Activated CD4-positive, alpha-beta T cell treated with anti-CD3 and anti-CD28 coated beads for 36 hours (primary cell): Measurements from ENCODE around the gene GGCX. TPM values are rescaled to one million over a fixed set of nuclear protein-coding genes. Genes with fewer than 3 reads are reported as not detected.

Experiments
- ATAC-seq: fragments of 200-7000 bp; cut with Tn5 transposase; one replicate; pipeline ENCODE4 v1.10.0; 2021; ENCODE audit warnings: mild to moderate bottlenecking, moderate library complexity
- CTCF ChIA-PET: fragments of 350-600 bp; sonication (Branson Sonifier 250); formaldehyde crosslinking; loops from one replicate; lab custom pipeline; 2021; ENCODE audit warnings: antibody characterized with exemption; lab: Charles Lee
- POLR2A ChIA-PET: fragments of 350-600 bp; sonication (Branson Sonifier 250); formaldehyde crosslinking; loops from one replicate; lab custom pipeline; 2021; ENCODE audit warnings: antibody characterized with exemption, inconsistent platforms; lab: Charles Lee
- DNase-seq: peaks from one replicate; pipeline ENCODE4 v3.0.0-alpha.2; 2020
- H3K27ac Mint-ChIP-seq: one replicate; pipeline ENCODE4 v1.8.0; 2021; ENCODE audit warnings: mixed read lengths
- H3K27me3 Mint-ChIP-seq: one replicate; pipeline ENCODE4 v1.8.0; 2021; ENCODE audit warnings: mixed read lengths
- H3K36me3 Mint-ChIP-seq: one replicate; pipeline ENCODE4 v1.8.0; 2021; ENCODE audit warnings: low read depth, mixed read lengths
- H3K4me1 Mint-ChIP-seq: one replicate; pipeline ENCODE4 v1.8.0; 2021; ENCODE audit warnings: mixed read lengths
- H3K4me3 Mint-ChIP-seq: one replicate; pipeline ENCODE4 v1.8.0; 2021; ENCODE audit warnings: mild to moderate bottlenecking, moderate library complexity, mixed read lengths
- H3K9me3 Mint-ChIP-seq: one replicate; pipeline ENCODE4 v1.8.0; 2021; ENCODE audit warnings: low read depth, mixed read lengths
- intact Hi-C, 2 experiments: fragments of 100-400 bp; cut with DNase I in 1 of 2; cut with micrococcal nuclease in 1 of 2; formaldehyde crosslinking; loops; one replicate each; pipeline versions ENCODE4 v1.14.2 to v1.15.1; 2022 to 2024; cut with DNase I, micrococcal nuclease
- total RNA-seq, 2 experiments: library from RNA; stranded (reverse); gene quantifications; one replicate each; pipeline ENCODE4 v1.2.3, GENCODE V29; 2021

The GGCX gene
- total RNA-seq, 2 experiments from 2014 or later: 20.1 to 22.2 TPM

DNA sequence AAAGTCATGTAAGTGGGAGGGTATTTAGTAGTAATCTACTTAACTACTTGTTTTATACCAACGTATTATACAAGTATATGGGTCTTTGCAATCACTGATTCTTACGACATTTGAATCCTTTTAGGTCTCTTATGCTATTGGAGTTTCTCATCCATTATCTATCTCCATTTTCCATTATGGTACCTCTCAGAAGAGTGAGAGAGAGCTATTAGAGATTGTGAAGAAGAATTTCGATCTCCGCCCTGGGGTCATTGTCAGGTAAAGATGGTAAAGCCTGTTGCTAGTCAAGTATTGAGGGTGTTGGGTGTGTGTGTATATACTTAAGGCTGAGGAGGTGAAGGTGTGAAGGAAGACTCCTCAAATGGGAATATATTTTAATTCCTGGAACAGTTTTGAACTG is 18.5 kb downstream of the GGCX start:
- Mint-ChIP-seq H3K36me3 (peaks cover 71% of the 10 kb centered on the region), H3K27ac (peak overlapping the region; percentile 92), H3K4me1 (peaks cover 28% of the 10 kb centered on the region), H3K4me3 (peak overlapping the region; percentile 95), H3K27me3 (no peaks in the 10 kb centered on the region), H3K9me3 (no peaks in the 10 kb centered on the region)
- ATAC-seq (no peak), DNase-seq (no peak)
- intact Hi-C loops: no loop called here
- CTCF ChIA-PET: interaction anchor here (0.9 to 8.1 kb wide), 3 partner anchors 7 to 122 kb away, joined by 3 to 80 read pairs (median 4); no protein-coding TSS in a partner anchor
- POLR2A ChIA-PET: interaction anchor here (1.0 to 2.3 kb wide), 2 partner anchors 16 to 124 kb away, joined by 3 to 8 read pairs; partner anchors contain the start of gene SH2D6

DNA sequence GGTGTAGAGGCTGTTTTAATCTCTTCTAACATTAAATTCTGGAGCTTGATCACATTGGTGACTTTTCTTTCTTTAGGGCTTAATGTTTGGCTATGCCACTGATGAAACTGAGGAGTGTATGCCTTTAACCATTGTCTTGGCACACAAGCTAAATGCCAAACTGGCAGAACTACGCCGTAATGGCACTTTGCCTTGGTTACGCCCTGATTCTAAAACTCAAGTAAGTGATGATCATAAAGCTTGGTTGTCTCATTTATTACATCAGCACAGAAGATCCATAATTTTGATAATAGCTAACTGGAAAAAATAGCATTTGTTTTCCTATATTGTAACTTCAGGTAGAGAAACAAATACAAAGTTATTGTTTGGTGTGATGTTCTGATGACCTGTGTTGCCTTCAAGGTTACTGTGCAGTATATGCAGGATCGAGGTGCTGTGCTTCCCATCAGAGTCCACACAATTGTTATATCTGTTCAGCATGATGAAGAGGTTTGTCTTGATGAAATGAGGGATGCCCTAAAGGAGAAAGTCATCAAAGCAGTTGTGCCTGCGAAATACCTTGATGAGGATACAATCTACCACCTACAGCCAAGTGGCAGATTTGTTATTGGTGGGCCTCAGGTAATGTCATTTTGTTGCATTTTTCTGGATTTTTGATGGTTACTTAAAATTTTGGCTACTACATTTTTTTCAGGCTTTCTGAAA is 19.4 kb downstream of the GGCX start:
- H3K4me1 Mint-ChIP-seq: peaks cover 35% of the 10 kb centered on the region
- DNase-seq (no peak), ATAC-seq (no peak)
- peaks cover 71% of the 10 kb centered on the region for H3K36me3 Mint-ChIP-seq
- ChIA-PET CTCF (interaction anchor here (0.7 to 8.1 kb wide), 5 partner anchors 8 to 153 kb away, joined by 3 to 80 read pairs (median 6); partner anchors contain the start of gene RNF181), POLR2A (interaction anchor here (0.8 to 3.9 kb wide), 3 partner anchors 10 to 123 kb away, joined by 3 to 26 read pairs (median 19); partner anchors contain the start of genes SH2D6 and VAMP8)
- H3K27ac Mint-ChIP-seq: peak overlapping the region; percentile 92
- peak overlapping the region; percentile 95 for H3K4me3 Mint-ChIP-seq
- H3K27me3 Mint-ChIP-seq: no peaks in the 10 kb centered on the region
- intact Hi-C loops: loop anchor here in 1 of 2 experiments (2.0 kb wide), 1 partner anchor 15 kb away; no protein-coding TSS in a partner anchor
- H3K9me3 Mint-ChIP-seq: no peaks in the 10 kb centered on the region

DNA sequence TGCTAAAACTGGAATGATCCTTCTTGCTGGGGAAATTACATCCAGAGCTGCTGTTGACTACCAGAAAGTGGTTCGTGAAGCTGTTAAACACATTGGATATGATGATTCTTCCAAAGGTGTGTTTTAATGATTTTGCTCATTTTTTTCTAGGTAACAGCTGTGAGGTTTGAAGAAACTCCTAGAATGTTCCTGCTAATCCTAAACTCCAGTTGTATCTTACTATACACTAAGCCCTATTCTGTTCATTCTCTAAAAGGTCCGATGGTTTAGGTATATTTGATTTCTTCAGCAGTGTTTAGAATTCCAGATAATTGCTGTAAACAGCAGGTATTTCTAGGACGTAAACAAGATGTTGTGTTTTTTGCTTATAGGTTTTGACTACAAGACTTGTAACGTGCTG is 20.0 kb downstream of the GGCX start:
- CTCF ChIA-PET: interaction anchor here (0.7 to 8.1 kb wide), 5 partner anchors 9 to 152 kb away, joined by 3 to 80 read pairs (median 6); partner anchors contain the start of gene RNF181
- Mint-ChIP-seq H3K27me3 (no peaks in the 10 kb centered on the region), H3K4me3 (peak overlapping the region; percentile 95), H3K4me1 (peaks cover 42% of the 10 kb centered on the region), H3K27ac (peak overlapping the region; percentile 92), H3K9me3 (no peaks in the 10 kb centered on the region), H3K36me3 (peaks cover 72% of the 10 kb centered on the region)
- DNase-seq (no peak), ATAC-seq (no peak)
- intact Hi-C loops: loop anchor here in 1 of 2 experiments (2.0 kb wide), 1 partner anchor 16 kb away; no protein-coding TSS in a partner anchor
- POLR2A ChIA-PET: interaction anchor here (0.6 to 3.9 kb wide), 6 partner anchors 10 to 217 kb away, joined by 3 to 26 read pairs (median 4); partner anchors contain the start of genes SH2D6 and VAMP8

DNA sequence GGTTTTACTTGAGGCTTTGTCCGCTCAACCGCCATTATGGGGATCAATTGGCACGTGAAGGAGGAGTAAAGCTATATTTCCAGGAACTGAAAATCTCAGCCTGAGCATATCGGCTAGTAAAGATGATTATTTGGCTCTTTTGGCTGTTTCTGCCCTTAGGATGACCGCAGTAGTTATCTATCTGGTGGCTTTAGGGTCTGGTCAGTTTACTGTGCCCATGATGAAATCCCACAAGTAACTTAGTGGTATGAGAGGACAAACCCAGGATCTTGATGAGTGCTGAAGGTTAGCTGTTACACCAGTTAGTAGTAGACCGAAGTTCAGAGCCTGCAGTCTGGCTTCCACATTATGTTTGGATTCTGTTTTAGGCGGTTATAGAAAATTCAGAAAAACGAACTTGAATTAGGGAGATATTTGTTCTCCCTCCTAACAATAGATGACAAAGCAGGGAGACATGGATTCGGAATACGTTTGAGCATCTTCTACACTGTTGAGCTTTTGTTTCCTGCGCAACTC is 21.1 kb downstream of the GGCX start:
- Mint-ChIP-seq H3K27me3 (no peaks in the 10 kb centered on the region), H3K36me3 (peaks cover 65% of the 10 kb centered on the region), H3K9me3 (no peaks in the 10 kb centered on the region), H3K4me1 (peaks cover 43% of the 10 kb centered on the region), H3K4me3 (peak overlapping the region; percentile 95), H3K27ac (peak overlapping the region; percentile 92)
- intact Hi-C loops: loop anchor here (1.0 to 2.0 kb wide), 2 partner anchors 8 to 17 kb away; no protein-coding TSS in a partner anchor
- ChIA-PET CTCF (interaction anchor here (0.8 to 8.1 kb wide), 7 partner anchors 10 to 151 kb away, joined by 4 to 80 read pairs (median 6); no protein-coding TSS in a partner anchor), POLR2A (interaction anchor here (0.6 to 3.9 kb wide), 13 partner anchors 7 to 213 kb away, joined by 3 to 26 read pairs (median 6); partner anchors contain the start of genes GGCX, RNF181, SH2D6 and TMEM150A)
- no peak for ATAC-seq
- no peak for DNase-seq

DNA sequence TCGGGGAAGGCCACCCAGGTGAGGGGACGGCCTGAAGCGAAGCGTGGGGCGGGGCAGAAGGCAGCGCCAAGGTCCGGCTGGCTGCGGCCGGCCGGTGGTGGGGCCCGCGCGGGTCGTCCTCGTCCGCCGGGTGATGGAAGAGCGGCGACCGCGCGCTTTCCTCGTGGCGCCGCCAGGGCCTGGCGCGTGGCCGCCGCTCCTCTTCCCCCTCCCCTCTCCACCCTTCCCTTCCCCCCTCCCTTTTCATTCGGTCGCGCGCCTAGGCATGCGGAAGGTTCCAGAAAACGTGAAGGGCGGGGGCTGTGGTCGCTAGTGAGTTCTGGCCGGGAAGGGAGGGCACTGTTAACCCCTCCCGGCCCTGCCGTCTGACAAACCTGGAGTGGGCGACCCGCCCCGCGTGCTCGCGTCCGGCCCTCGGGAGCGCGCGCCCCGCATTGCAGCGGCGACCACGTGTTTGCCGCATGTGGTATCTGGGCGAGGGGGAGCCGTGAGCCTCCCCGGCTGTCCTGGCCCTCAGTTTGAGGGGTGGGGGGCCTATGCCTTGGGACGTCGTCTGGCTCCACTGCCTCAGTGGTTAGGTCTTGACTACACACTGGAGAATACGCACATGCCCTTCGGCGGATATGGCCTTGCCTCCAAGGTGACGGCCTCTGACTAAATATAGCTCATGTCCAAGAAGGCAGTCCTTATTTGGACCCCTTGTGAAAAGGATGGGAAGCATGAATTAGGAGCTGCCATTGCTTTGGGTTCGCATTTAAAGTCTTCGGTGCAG is 21.7 kb downstream of the GGCX start:
- ChIA-PET POLR2A (interaction anchor here (0.6 to 3.9 kb wide), 26 partner anchors 8 to 239 kb away, joined by 3 to 26 read pairs (median 4); partner anchors contain the start of genes C2orf68, ELMOD3, GGCX and RETSAT), CTCF (interaction anchor here (0.8 to 8.1 kb wide), 13 partner anchors 11 to 212 kb away, joined by 3 to 80 read pairs (median 5); partner anchors contain the start of genes GGCX, SH2D6 and TGOLN2)
- peak overlapping the region; percentile 95 for H3K4me3 Mint-ChIP-seq
- H3K36me3 Mint-ChIP-seq: peaks cover 58% of the 10 kb centered on the region
- peak; percentile 33 for ATAC-seq
- H3K27ac Mint-ChIP-seq: peak overlapping the region; percentile 99
- intact Hi-C loops: loop anchor here (1.0 to 5.0 kb wide), 17 partner anchors 9 to 901 kb away; partner anchors contain the start of genes ELMOD3 (in 2 of the 2), RETSAT (in 2 of the 2), GGCX (in 1 of the 2) and IMMT (in 1 of the 2)
- peaks cover 43% of the 10 kb centered on the region for H3K4me1 Mint-ChIP-seq
- DNase-seq: peak; percentile 84
- H3K9me3 Mint-ChIP-seq: no peaks in the 10 kb centered on the region
- H3K27me3 Mint-ChIP-seq: no peaks in the 10 kb centered on the region

DNA sequence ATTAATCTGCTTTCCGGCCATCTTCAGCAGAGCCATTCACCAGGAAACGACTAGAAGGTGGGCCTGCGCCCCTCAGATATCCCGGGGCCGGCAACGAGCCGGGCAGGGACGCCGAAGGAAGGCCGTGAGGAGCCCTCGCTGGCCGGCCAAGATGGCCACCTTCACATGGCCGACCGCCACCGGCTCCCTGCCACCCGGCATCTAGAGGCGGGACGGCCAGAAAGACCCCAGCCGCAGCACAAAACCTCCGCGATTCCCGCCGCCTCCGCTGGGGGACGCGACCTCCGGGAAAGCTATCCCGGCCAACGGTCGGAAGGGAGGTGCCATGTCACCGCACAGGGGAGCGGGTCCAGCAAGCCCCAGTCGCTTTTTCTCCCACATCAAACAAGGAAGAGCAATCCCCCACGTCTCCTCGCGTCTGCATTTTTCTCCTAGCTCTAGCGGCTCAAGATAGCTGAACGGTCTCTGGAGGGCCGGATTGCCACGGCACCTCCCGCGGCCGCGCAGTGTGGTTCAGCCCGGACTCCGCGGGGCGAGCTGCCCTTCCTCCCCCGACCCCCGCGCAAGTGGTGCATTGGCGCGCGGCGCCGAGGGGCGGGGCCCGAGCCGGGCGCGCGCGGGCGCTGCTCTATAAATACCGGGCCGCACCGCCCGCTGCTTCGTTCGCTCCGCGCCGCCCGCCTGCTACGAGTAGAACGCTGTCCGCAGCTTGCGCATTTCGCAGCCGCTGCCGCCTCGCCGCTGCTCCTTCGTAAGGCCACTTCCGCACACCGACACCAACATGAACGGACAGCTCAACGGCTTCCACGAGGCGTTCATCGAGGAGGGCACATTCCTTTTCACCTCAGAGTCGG is 22.6 kb downstream of the GGCX start, which contains the start of gene MAT2A:
TSS of gene MAT2A (plus strand) at position 662 of the 854 bp plus-strand sequence. CDS start at position 782, 120 bp downstream.
- H3K4me3 Mint-ChIP-seq: peak within 1 kb of the TSS; percentile 95
- H3K9me3 Mint-ChIP-seq: no peaks in the 10 kb centered on the region
- H3K4me1 Mint-ChIP-seq: peaks cover 43% of the 10 kb centered on the region
- ChIA-PET CTCF (interaction anchor here (0.6 to 8.1 kb wide), 10 partner anchors 11 to 211 kb away, joined by 3 to 80 read pairs (median 4); partner anchors contain the start of genes ELMOD3, GGCX, RETSAT and SH2D6), POLR2A (interaction anchor here (0.6 to 3.9 kb wide), 20 partner anchors 9 to 238 kb away, joined by 3 to 26 read pairs (median 4); partner anchors contain the start of genes C2orf68, ELMOD3, GGCX and RETSAT)
- ATAC-seq: peak; percentile 79
- peak within 1 kb of the TSS; percentile 99 for H3K27ac Mint-ChIP-seq
- no peaks in the 10 kb centered on the region for H3K27me3 Mint-ChIP-seq
- intact Hi-C loops: loop anchor here (1.0 to 5.0 kb wide), 15 partner anchors 23 to 902 kb away; partner anchors contain the start of genes ELMOD3 (in 2 of the 2), GGCX (in 2 of the 2), RETSAT (in 2 of the 2) and IMMT (in 1 of the 2)
- peaks cover 51% of the 10 kb centered on the region for H3K36me3 Mint-ChIP-seq
- DNase-seq: peak; percentile 93

DNA sequence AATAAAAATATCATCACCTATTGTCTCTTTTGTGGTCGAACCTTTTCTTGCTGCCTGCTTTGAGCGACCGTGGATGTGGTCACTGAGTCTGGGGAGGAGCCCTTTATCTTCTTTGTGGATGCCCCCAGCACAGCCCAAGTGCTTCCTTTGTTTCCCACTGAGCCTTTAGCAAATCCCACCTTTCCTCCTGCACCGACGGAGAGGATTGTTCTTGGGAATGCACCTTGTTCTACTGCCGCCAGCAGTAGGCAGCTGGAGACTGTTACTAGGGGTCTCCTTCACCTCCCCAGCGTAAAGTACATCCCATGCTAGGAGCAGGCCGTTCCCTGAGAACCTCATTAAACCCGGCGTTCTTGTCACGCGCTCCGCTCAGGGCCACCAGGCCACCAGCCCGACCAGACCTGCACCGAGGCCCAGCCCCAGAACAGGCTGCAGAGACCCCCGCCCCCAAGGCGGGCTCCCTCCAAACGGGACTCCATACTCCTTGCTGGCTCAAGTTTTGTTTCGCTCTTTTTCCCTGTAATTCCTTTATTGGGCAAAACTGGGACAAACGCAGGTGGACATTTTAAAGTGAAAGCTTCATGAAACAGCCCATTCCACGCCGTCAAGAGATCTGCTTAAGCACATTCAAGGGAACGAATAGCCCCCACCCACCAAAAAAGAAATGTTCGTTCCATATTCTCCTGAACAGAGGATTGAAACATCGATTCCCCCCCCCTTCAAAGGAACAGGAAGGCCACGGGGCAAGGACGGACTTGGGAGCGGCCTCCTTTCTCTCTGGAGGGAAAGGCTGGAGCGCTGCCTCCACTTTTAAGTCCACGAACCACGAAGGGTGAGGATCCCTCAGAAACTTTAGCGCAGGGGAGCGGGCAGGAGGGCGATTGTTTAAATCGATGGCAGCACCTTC is 23.4 kb downstream of the GGCX start:
- peak overlapping the region; percentile 95 for H3K4me3 Mint-ChIP-seq
- peaks cover 42% of the 10 kb centered on the region for H3K36me3 Mint-ChIP-seq
- DNase-seq (peak; percentile 52), ATAC-seq (no peak)
- peaks cover 37% of the 10 kb centered on the region for H3K4me1 Mint-ChIP-seq
- POLR2A ChIA-PET: interaction anchor here (0.6 to 2.2 kb wide), 10 partner anchors 10 to 184 kb away, joined by 3 to 19 read pairs (median 4); partner anchors contain the start of genes ELMOD3, RETSAT, USP39 and VAMP8
- no peaks in the 10 kb centered on the region for H3K27me3 Mint-ChIP-seq
- intact Hi-C loops: loop anchor here (1.0 to 5.0 kb wide), 7 partner anchors 23 to 903 kb away; partner anchors contain the start of genes GGCX (in 1 of the 2), IMMT (in 1 of the 2), KCMF1 (in 1 of the 2) and KDM3A (in 1 of the 2)
- H3K9me3 Mint-ChIP-seq: no peaks in the 10 kb centered on the region
- CTCF ChIA-PET: interaction anchor here (0.9 to 8.1 kb wide), 7 partner anchors 12 to 210 kb away, joined by 3 to 80 read pairs (median 4); partner anchors contain the start of genes SH2D6 and TGOLN2
- peak overlapping the region; percentile 99 for H3K27ac Mint-ChIP-seq

DNA sequence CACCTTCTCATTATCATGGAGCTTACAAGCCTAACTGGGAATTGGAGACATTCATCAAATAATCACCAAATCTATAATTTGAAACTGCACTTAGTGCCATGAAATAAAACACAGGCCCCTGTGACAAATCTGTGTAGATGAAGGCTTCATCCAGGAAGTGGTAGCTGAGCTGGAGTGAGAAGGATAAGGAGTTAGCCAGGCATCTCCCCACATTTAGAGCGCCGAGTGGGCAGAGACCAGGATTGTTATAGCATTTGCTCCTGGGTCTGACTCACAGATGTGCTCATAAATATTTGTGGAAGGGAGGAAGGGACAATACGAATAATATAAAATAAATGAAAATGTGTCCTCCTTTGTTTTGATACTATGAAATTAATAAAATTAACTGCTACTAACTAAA is 24.8 kb downstream of the GGCX start:
- no peak overlapping the region for H3K27ac Mint-ChIP-seq
- peaks cover 28% of the 10 kb centered on the region for H3K36me3 Mint-ChIP-seq
- ATAC-seq (no peak), DNase-seq (no peak)
- peaks cover 23% of the 10 kb centered on the region for H3K4me1 Mint-ChIP-seq
- CTCF ChIA-PET: interaction anchor here (0.6 to 8.1 kb wide), 5 partner anchors 14 to 107 kb away, joined by 3 to 80 read pairs (median 3); partner anchors contain the start of gene GGCX
- no peak overlapping the region for H3K4me3 Mint-ChIP-seq
- no peaks in the 10 kb centered on the region for H3K9me3 Mint-ChIP-seq
- POLR2A ChIA-PET: interaction anchor here (0.6 to 1.2 kb wide), 3 partner anchors 75 to 118 kb away, joined by 3 to 4 read pairs (median 3); partner anchors contain the start of gene C2orf68
- no peaks in the 10 kb centered on the region for H3K27me3 Mint-ChIP-seq
- intact Hi-C loops: loop anchor here (5.0 kb wide), 3 partner anchors 209 to 629 kb away; partner anchors contain the start of genes KCMF1 (in 1 of the 2), TGOLN2 (in 1 of the 2) and TMSB10 (in 1 of the 2)
